ENCODE results near the gene TAX1BP3. TPM values are rescaled to one million over a fixed set of nuclear protein-coding genes. Genes with fewer than 3 reads are reported as not detected.

TAX1BP3 gene
- 89.1 and 122 TPM in 2 replicates for polyA plus RNA-seq (2011; rRNA removed)
- polyA plus RNA-seq (2012; cell fraction: cytosol; rRNA removed): 172 and 239 TPM in 2 replicates
- 185 and 192 TPM in 2 replicates for polyA plus RNA-seq (2012; cell fraction: nucleus; rRNA removed)
- polyA plus RNA-seq (2017; fragmentation: RNase III; extraction: RNeasy Plus Mini Kit Qiagen cat#74134 plus additional on column Dnase treatment): 229 to 234 TPM (median 233 TPM) in 3 replicates
- 92.7 and 105 TPM in 2 replicates for polyA minus RNA-seq (2011; rRNA and poly(A)+ RNA removed)

GRCh38 chr17:3668279-3669084 lies at the start of gene TAX1BP3, which contains the start of gene EMC6:
Gene TAX1BP3, minus strand, starts transcription at chr17:3668578. Its CDS starts 52 bp downstream, at chr17:3668526.
Gene EMC6, plus strand, starts transcription at chr17:3668812. Its CDS starts 335 bp downstream, at chr17:3669147.
- Histone ChIP-seq H3K4me3 (peak within 1 kb of the TSS; percentile 82), H3K4me2 (peak within 1 kb of the TSS; percentile 88), H3K4me1 (peaks cover 25% of the 10 kb centered on the region), H3K9me3 (no peaks in the 10 kb centered on the region), H3K27ac (peak within 1 kb of the TSS; percentile 94)
- ATAC-seq (peak; percentile 87 to 93), FAIRE-seq (peak; percentile 95), DNase-seq (ENCODE audit: low read depth in 1 of 2, low spot score in 1 of 2) (peak; percentile 99)
- CTCF ChIA-PET: interaction anchor here (0.7 to 4.1 kb wide), 6 partner anchors 8 to 133 kb away, joined by 3 to 19 read pairs (median 4); partner anchors contain the start of gene SHPK
- POLR2A ChIA-PET: interaction anchor here (0.6 to 2.7 kb wide), 14 partner anchors 9 to 178 kb away, joined by 3 to 24 read pairs (median 5); partner anchors contain the start of genes CTNS, HASPIN, P2RX5 and SHPK
- WGBS (ENCODE audit: missing lambda C conversion rate): 3% methylated on average over 47 of the region's 89 CpGs
- TF ChIP-seq HOXA7 (CRISPR knock-in tag; IDR thresholded peaks at IDR 0.05): no peak
- peak; percentile 29; the same call in 1 of the 2 replicates for TF ChIP-seq RARB (CRISPR knock-in tag; IDR thresholded peaks at IDR 0.05)
- no peak for TF ChIP-seq CBX2 (IDR thresholded peaks at IDR 0.05; ENCODE audit: borderline replicate concordance, low read depth)
- peak; percentile 70 for TF ChIP-seq PBX3 (IDR thresholded peaks at IDR 0.05)
- no peak for TF ChIP-seq NPAS2 (CRISPR knock-in tag; IDR thresholded peaks at IDR 0.05; ENCODE audit: borderline replicate concordance)
- peak; percentile 94 for TF ChIP-seq KDM5A (IDR thresholded peaks at IDR 0.05)
- no peak for TF ChIP-seq CEBPB (IDR thresholded peaks at IDR 0.05)
- TF ChIP-seq ZSCAN20 (CRISPR knock-in tag; IDR thresholded peaks at IDR 0.05): no peak
- TF ChIP-seq REST (IDR thresholded peaks at IDR 0.05): peak; percentile 48
- no peak for TF ChIP-seq HES2 (IDR thresholded peaks at IDR 0.05)
- TF ChIP-seq FOXS1 (CRISPR knock-in tag; IDR thresholded peaks at IDR 0.05): no peak
- TF ChIP-seq POLR2A (IDR thresholded peaks at IDR 0.05; ENCODE audit: low read length): peak; percentile 98
- TF ChIP-seq HOXB13 (CRISPR knock-in tag; IDR thresholded peaks at IDR 0.05; ENCODE audit: low read depth): no peak
- no peak for TF ChIP-seq ZFP36 (IDR thresholded peaks at IDR 0.05; ENCODE audit: borderline replicate concordance, partially characterized antibody)
- peak; percentile 86 for TF ChIP-seq TP53 (CRISPR knock-in tag; IDR thresholded peaks at IDR 0.05)
- TF ChIP-seq GATA3 (IDR thresholded peaks at IDR 0.05; ENCODE audit: borderline replicate concordance): peak; percentile 35
- no peak for TF ChIP-seq RAD21 (conservative IDR thresholded peaks at IDR 0.05 in 1 of 2, IDR thresholded peaks at IDR 0.05 in 1 of 2)
- TF ChIP-seq TFCP2L1 (CRISPR knock-in tag; IDR thresholded peaks at IDR 0.05): peak; percentile 80
- TF ChIP-seq ZC3H11A (IDR thresholded peaks at IDR 0.05): no peak
- no peak for TF ChIP-seq EP300 (IDR thresholded peaks at IDR 0.05)
- no peak for TF ChIP-seq HEYL (CRISPR knock-in tag; IDR thresholded peaks at IDR 0.05)
- peak; percentile 85 to 96 for TF ChIP-seq JUN (IDR thresholded peaks at IDR 0.05)
- peak; percentile 86 for TF ChIP-seq E2F6 (IDR thresholded peaks at IDR 0.05; ENCODE audit: borderline replicate concordance, low read depth)
- TF ChIP-seq PHF8 (IDR thresholded peaks at IDR 0.05; ENCODE audit: borderline replicate concordance, low read depth): peak; percentile 89
- TF ChIP-seq CTCF (IDR thresholded peaks at IDR 0.05): no peak
- TF ChIP-seq JUNB (IDR thresholded peaks at IDR 0.05): no peak
- no peak for TF ChIP-seq FOSB (CRISPR knock-in tag; IDR thresholded peaks at IDR 0.05)
- TF ChIP-seq MAX (IDR thresholded peaks at IDR 0.05): no peak
- no peak for TF ChIP-seq CBX8 (IDR thresholded peaks at IDR 0.05)
- no peak for TF ChIP-seq NR3C1 (IDR thresholded peaks at IDR 0.05)
- TF ChIP-seq MYC (IDR thresholded peaks at IDR 0.05; ENCODE audit: borderline replicate concordance, low read length): peak; percentile 38
- peak; percentile 98 for TF ChIP-seq BCL3 (IDR thresholded peaks at IDR 0.05)

All from A549 (cell line).